Measurements from ENCODE around the gene PLEKHA5.
"Not testable (repeated sequence)": the region's sequence is repeated elsewhere in the genome, so short reads cannot be mapped to it uniquely, and the experiment has no call there.

The PLEKHA5 gene

GRCh38 chr12:19203539-19204506, 74.3 kb downstream of the PLEKHA5 start:
- DNase-seq (ENCODE audit: low read depth in 2 of 2): no peak

GRCh38 chr12:19205120-19205519, 75.6 kb downstream of the PLEKHA5 start:
- no peak for DNase-seq (ENCODE audit: low read depth in 2 of 2)

- no peak for DNase-seq (ENCODE audit: low read depth in 2 of 2)
Observed at GRCh38 chr12:19206493-19207077, 77.1 kb downstream of the PLEKHA5 start.

- no peak for DNase-seq (ENCODE audit: low read depth in 2 of 2)
Observed at GRCh38 chr12:19208456-19208855, 78.9 kb downstream of the PLEKHA5 start.

- no peak for DNase-seq (ENCODE audit: low read depth in 2 of 2)
Observed at GRCh38 chr12:19209661-19210060, 80.1 kb downstream of the PLEKHA5 start.

GRCh38 chr12:19211802-19212201, 82.3 kb downstream of the PLEKHA5 start:
- no peak for DNase-seq (ENCODE audit: low read depth in 2 of 2)

- DNase-seq (ENCODE audit: low read depth in 2 of 2): no peak
Observed at GRCh38 chr12:19212245-19212644, 82.7 kb downstream of the PLEKHA5 start.

GRCh38 chr12:19214020-19214419, 84.5 kb downstream of the PLEKHA5 start:
- no peak for DNase-seq (ENCODE audit: low read depth in 2 of 2)

- no peak for DNase-seq (ENCODE audit: low read depth in 2 of 2)
Observed at GRCh38 chr12:19215115-19215514, 85.6 kb downstream of the PLEKHA5 start.

- no peak for DNase-seq (ENCODE audit: low read depth in 2 of 2)
Observed at GRCh38 chr12:19217446-19217845, 87.9 kb downstream of the PLEKHA5 start.

- DNase-seq (ENCODE audit: low read depth in 2 of 2): no peak
Observed at GRCh38 chr12:19220205-19220604, 90.7 kb downstream of the PLEKHA5 start.

- no peak for DNase-seq (ENCODE audit: low read depth in 2 of 2)
Observed at GRCh38 chr12:19220852-19221466, 91.4 kb downstream of the PLEKHA5 start.

- DNase-seq (ENCODE audit: low read depth in 2 of 2): no peak
Observed at GRCh38 chr12:19222558-19222957, 93.0 kb downstream of the PLEKHA5 start.

GRCh38 chr12:19223018-19223417, 93.5 kb downstream of the PLEKHA5 start:
- no peak for DNase-seq (ENCODE audit: low read depth in 2 of 2)

GRCh38 chr12:19223695-19224094, 94.2 kb downstream of the PLEKHA5 start:
- DNase-seq (ENCODE audit: low read depth in 2 of 2): no peak

- DNase-seq (ENCODE audit: low read depth in 2 of 2): no peak
Observed at GRCh38 chr12:19224746-19225145, 95.2 kb downstream of the PLEKHA5 start.

GRCh38 chr12:19227190-19227879, 97.8 kb downstream of the PLEKHA5 start:
- no peak for DNase-seq (ENCODE audit: low read depth in 2 of 2)

GRCh38 chr12:19227880-19228210, 98.3 kb downstream of the PLEKHA5 start:
- no peak for DNase-seq (ENCODE audit: low read depth in 2 of 2)

GRCh38 chr12:19229021-19229420, 99.5 kb downstream of the PLEKHA5 start:
- not testable (repeated sequence) for DNase-seq (ENCODE audit: low read depth in 2 of 2)

GRCh38 chr12:19230299-19230866, 100.8 kb downstream of the PLEKHA5 start:
- no peak for DNase-seq (ENCODE audit: low read depth in 2 of 2)

GRCh38 chr12:19230896-19231295, 101.4 kb downstream of the PLEKHA5 start:
- no peak for DNase-seq (ENCODE audit: low read depth in 2 of 2)

- no peak for DNase-seq (ENCODE audit: low read depth in 2 of 2)
Observed at GRCh38 chr12:19234171-19234704, 104.7 kb downstream of the PLEKHA5 start.
